Neuronal stem cell (in vitro differentiated cells): ENCODE measurements around the gene TRIM37.

ENCODE experiments used
- DNase-seq: peaks from one replicate; pipeline ENCODE4 v3.0.0-alpha.2; 2013; ENCODE audit warnings: low spot score
- H2AFZ ChIP-seq: one replicate; pipeline ENCODE4 v1.6.1; 2013; ENCODE audit warnings: mild to moderate bottlenecking, low read length, inconsistent platforms
- H2AK5ac ChIP-seq: 2 replicates; pipeline ENCODE4 v1.6.1; 2013; ENCODE audit warnings: low read depth, mild to moderate bottlenecking, inconsistent platforms, low read length, moderate library complexity, mixed read lengths
- H2BK120ac ChIP-seq: 2 replicates; pipeline ENCODE4 v1.6.1; 2013; ENCODE audit warnings: low read depth, mild to moderate bottlenecking, inconsistent platforms, low read length, moderate library complexity, mixed read lengths
- H2BK12ac ChIP-seq: one replicate; pipeline ENCODE4 v1.6.1; 2013; ENCODE audit warnings: low read length, inconsistent platforms
- H2BK15ac ChIP-seq: 2 replicates; pipeline ENCODE4 v1.6.1; 2013; ENCODE audit warnings: mild to moderate bottlenecking, low read length, inconsistent platforms, mixed read lengths
- H2BK5ac ChIP-seq: one replicate; pipeline ENCODE4 v1.6.1; 2013; ENCODE audit warnings: inconsistent platforms, mild to moderate bottlenecking, low read length, moderate library complexity
- H3K14ac ChIP-seq: one replicate; pipeline ENCODE4 v1.6.1; 2013; ENCODE audit warnings: low read length, inconsistent platforms
- H3K18ac ChIP-seq: 2 replicates; pipeline ENCODE4 v1.6.1; 2013; ENCODE audit warnings: low read length, inconsistent platforms
- H3K23ac ChIP-seq: 2 replicates; pipeline ENCODE4 v1.6.1; 2013; ENCODE audit warnings: low read depth, mild to moderate bottlenecking, mixed read lengths, low read length, inconsistent platforms; ENCODE audit not compliant: poor library complexity
- H3K27ac ChIP-seq: replicated peaks from 3 replicates; pipeline ENCODE4 v1.5.1; 2013; ENCODE audit warnings: low read length, inconsistent platforms
- H3K27me3 ChIP-seq, 3 experiments: 2 replicates each; pipeline ENCODE4 v1.6.1; 2013; ENCODE audit warnings: low read length in 3 of 3, mild to moderate bottlenecking in 2 of 3, inconsistent platforms in 1 of 3, low read depth in 1 of 3, mixed read lengths in 1 of 3, moderate library complexity in 1 of 3; ENCODE audit not compliant: control insufficient read depth in 3 of 3, insufficient read depth in 3 of 3
- H3K36me3 ChIP-seq, 2 donors: replicated peaks in 1 of 2; 2 replicates each; pipeline ENCODE4 v1.6.1; 2013; ENCODE audit warnings: low read length in 2 of 2; ENCODE audit not compliant: control insufficient read depth in 2 of 2, insufficient read depth in 2 of 2
- H3K4ac ChIP-seq: 2 replicates; pipeline ENCODE4 v1.6.1; 2013; ENCODE audit warnings: inconsistent platforms, mild to moderate bottlenecking, low read length, moderate library complexity
- H3K4me1 ChIP-seq, 2 donors: 1 replicate in 1 of 2; 2 replicates in 1 of 2; pipeline ENCODE4 v1.6.1; 2013; ENCODE audit warnings: low read length in 2 of 2, low read depth in 1 of 2; ENCODE audit not compliant: control insufficient read depth in 2 of 2, insufficient read depth in 1 of 2
- H3K4me2 ChIP-seq: one replicate; pipeline ENCODE4 v1.6.1; 2013; ENCODE audit warnings: mild to moderate bottlenecking, low read length, inconsistent platforms; ENCODE audit not compliant: insufficient read depth, poor library complexity, severe bottlenecking
- H3K4me3 ChIP-seq, 2 donors: 2 replicates each; pipeline ENCODE4 v1.5.1; 2013; ENCODE audit warnings: low read length in 2 of 2, mild to moderate bottlenecking in 2 of 2, inconsistent platforms in 1 of 2, moderate library complexity in 1 of 2
- H3K79me1 ChIP-seq: one replicate; pipeline ENCODE4 v1.6.1; 2013; ENCODE audit warnings: low read depth, mild to moderate bottlenecking, inconsistent platforms, low read length, moderate library complexity
- H3K9ac ChIP-seq: one replicate; pipeline ENCODE4 v1.6.1; 2013; ENCODE audit warnings: mild to moderate bottlenecking, low read depth, low read length, inconsistent platforms; ENCODE audit not compliant: poor library complexity
- H3K9me3 ChIP-seq, 2 donors: replicated peaks in 1 of 2; 2 replicates each; pipeline versions ENCODE3 to v1.6.1; 2013; ENCODE audit warnings: low read length in 2 of 2, mild to moderate bottlenecking in 2 of 2, inconsistent platforms in 1 of 2, low read depth in 1 of 2, mixed read lengths in 1 of 2, moderate library complexity in 1 of 2; ENCODE audit not compliant: control insufficient read depth in 2 of 2, insufficient read depth in 1 of 2
- H4K8ac ChIP-seq: one replicate; pipeline ENCODE4 v1.6.1; 2013; ENCODE audit warnings: low read depth, mild to moderate bottlenecking, inconsistent platforms, low read length, moderate library complexity
- H4K91ac ChIP-seq: one replicate; pipeline ENCODE4 v1.6.1; 2013; ENCODE audit warnings: low read length, low read depth, mild to moderate bottlenecking, inconsistent platforms; ENCODE audit not compliant: poor library complexity
- WGBS, 2 donors: extraction: QIAGEN DNeasy Blood & Tissue Kit; methylation state at CpG; one replicate each; pipeline ENCODE4 v1.1.7; 2013; ENCODE audit warnings: missing lambda C conversion rate in 2 of 2, mixed read lengths in 1 of 2; ENCODE audit not compliant: insufficient read length in 2 of 2, insufficient replicate concordance in 1 of 2; ENCODE audit errors: extremely low coverage in 2 of 2; 5-methylcytosine and 5-hydroxymethylcytosine counted together

The TRIM37 gene

GRCh38 chr17:58947824-58948223 is 158.9 kb downstream of the TRIM37 start:
- no CpG with 5 or more reads among the region's 3 CpGs for WGBS, 2 donors
- Histone ChIP-seq H3K79me1 (no peaks in the 10 kb centered on the region), H2AFZ (no peak overlapping the region)

GRCh38 chr17:58947411-58947810 is 159.3 kb downstream of the TRIM37 start:
- no peak overlapping the region for H2BK12ac ChIP-seq

More at GRCh38 chr17:58947824-58948223, 158.9 kb downstream of the TRIM37 start:
- Histone ChIP-seq H3K4me1 (no peaks in the 10 kb centered on the region), H3K4me2 (no peak overlapping the region), H2BK5ac (no peak overlapping the region), H2BK12ac (no peak overlapping the region), H3K27ac (no peak overlapping the region), H4K8ac (no peak overlapping the region), H2AK5ac (no peak overlapping the region), H3K4me3 (no peak overlapping the region), H3K36me3 (no peaks in the 10 kb centered on the region), H3K9ac (no peak overlapping the region), H4K91ac (no peak overlapping the region), H3K18ac (no peak overlapping the region), H3K9me3 (peaks cover 4 to 24% of the 10 kb centered on the region in 2 donors), H3K4ac (no peak overlapping the region), H3K27me3 (no peaks in the 10 kb centered on the region), H3K14ac (no peak overlapping the region), H3K23ac (no peak overlapping the region), H2BK120ac (no peak overlapping the region), H2BK15ac (no peak overlapping the region)
- DNase-seq = no peak

GRCh38 chr17:58944166-58944565 is 162.5 kb downstream of the TRIM37 start:
- no peak overlapping the region for H3K9ac ChIP-seq
- no peak overlapping the region for H2AK5ac ChIP-seq
- no peak overlapping the region for H2BK15ac ChIP-seq
- H3K9me3 ChIP-seq = peaks cover 0 to 3% of the 10 kb centered on the region in 2 donors
- WGBS, 2 donors = no CpG with 5 or more reads among the region's 2 CpGs
- no peak overlapping the region for H4K91ac ChIP-seq
- no peaks in the 10 kb centered on the region for H3K36me3 ChIP-seq
- H3K4me1 ChIP-seq = no peaks in the 10 kb centered on the region
- no peak overlapping the region for H2AFZ ChIP-seq
- H3K4me3 ChIP-seq = no peak overlapping the region
- H2BK5ac ChIP-seq = no peak overlapping the region
- no peak overlapping the region for H2BK12ac ChIP-seq
- no peak overlapping the region for H3K27ac ChIP-seq
- H3K27me3 ChIP-seq = no peaks in the 10 kb centered on the region
- no peak for DNase-seq
- no peak overlapping the region for H2BK120ac ChIP-seq
- H3K4me2 ChIP-seq = no peak overlapping the region
- H4K8ac ChIP-seq = no peak overlapping the region
- no peak overlapping the region for H3K18ac ChIP-seq
- no peaks in the 10 kb centered on the region for H3K79me1 ChIP-seq
- no peak overlapping the region for H3K14ac ChIP-seq
- H3K4ac ChIP-seq = no peak overlapping the region
- H3K23ac ChIP-seq = no peak overlapping the region

More at GRCh38 chr17:58947411-58947810, 159.3 kb downstream of the TRIM37 start:
- Histone ChIP-seq H3K18ac (no peak overlapping the region), H3K9me3 (peaks cover 4 to 24% of the 10 kb centered on the region in 2 donors), H3K27me3 (no peaks in the 10 kb centered on the region), H3K79me1 (no peaks in the 10 kb centered on the region), H2BK5ac (no peak overlapping the region), H2BK120ac (no peak overlapping the region), H3K4ac (no peak overlapping the region), H3K27ac (no peak overlapping the region), H2AK5ac (no peak overlapping the region), H4K8ac (no peak overlapping the region), H3K4me3 (no peak overlapping the region), H3K23ac (no peak overlapping the region), H3K14ac (no peak overlapping the region), H3K9ac (no peak overlapping the region), H3K36me3 (no peaks in the 10 kb centered on the region), H4K91ac (no peak overlapping the region), H2AFZ (no peak overlapping the region), H3K4me1 (no peaks in the 10 kb centered on the region), H2BK15ac (no peak overlapping the region), H3K4me2 (no peak overlapping the region)
- no CpG with 5 or more reads among the region's 3 CpGs for WGBS, 2 donors
- no peak for DNase-seq

- Histone ChIP-seq H3K27ac (no peak overlapping the region), H3K23ac (no peak overlapping the region), H2AFZ (no peak overlapping the region), H2BK5ac (no peak overlapping the region), H3K4me2 (no peak overlapping the region), H3K14ac (no peak overlapping the region), H2BK120ac (no peak overlapping the region), H2BK15ac (no peak overlapping the region), H3K79me1 (no peaks in the 10 kb centered on the region), H2BK12ac (no peak overlapping the region), H3K36me3 (no peaks in the 10 kb centered on the region), H3K4me3 (no peak overlapping the region), H3K18ac (no peak overlapping the region), H3K4me1 (no peaks in the 10 kb centered on the region), H4K91ac (no peak overlapping the region), H3K4ac (no peak overlapping the region), H2AK5ac (no peak overlapping the region), H3K9ac (no peak overlapping the region), H3K27me3 (no peaks in the 10 kb centered on the region), H4K8ac (no peak overlapping the region), H3K9me3 (no peaks in the 10 kb centered on the region)
- DNase-seq = no peak
- WGBS, 2 donors = no CpG with 5 or more reads among the region's 3 CpGs
Observed at GRCh38 chr17:58936295-58936694, 170.4 kb downstream of the TRIM37 start.
